ENCODE measurements around the gene FOXP1.

- TF ChIP-seq CTCF (IDR thresholded peaks at IDR 0.05), result no peak
- no peak for TF ChIP-seq POLR2A (IDR thresholded peaks at IDR 0.05)
Measured at GRCh38 chr3:71315431-71315830, 268.1 kb downstream of the FOXP1 start.
